NOMO-1 treated with DMSO at 0.1 percent for 48 hours (cell line): ENCODE data around the gene SPRR3.
"Not testable (repeated sequence)": the region's sequence is repeated elsewhere in the genome, so short reads cannot be mapped to it uniquely, and the experiment has no call there.

Source experiments
- DNase-seq: peaks from one replicate; lab custom pipeline; 2025; ENCODE audit not compliant: unreplicated experiment; lab: John Stamatoyannopoulos, UW

SPRR3 gene

GRCh38 chr1:152983234-152983633 is 18.3 kb upstream of the SPRR3 start:
- no peak for DNase-seq

GRCh38 chr1:152983743-152984142 is 17.8 kb upstream of the SPRR3 start, which contains the start of gene SPRR1A:
TSS of gene SPRR1A (plus strand) at chr1:152984081. CDS start at chr1:152985231, 1,150 bp downstream.
- DNase-seq, result no peak

GRCh38 chr1:152986578-152986977 is 15.0 kb upstream of the SPRR3 start:
- no peak for DNase-seq

GRCh38 chr1:152993186-152993585 is 8.4 kb upstream of the SPRR3 start:
- no peak for DNase-seq

GRCh38 chr1:152995842-152996241 is 5.7 kb upstream of the SPRR3 start:
- no peak for DNase-seq

GRCh38 chr1:152996633-152997400 is 4.7 kb upstream of the SPRR3 start:
- no peak for DNase-seq

- DNase-seq, result no peak
Measured at GRCh38 chr1:152997901-152998300, 3.6 kb upstream of the SPRR3 start.

GRCh38 chr1:152998476-152998875 is 3.1 kb upstream of the SPRR3 start:
- DNase-seq, result no peak

- DNase-seq, result no peak
Measured at GRCh38 chr1:152999818-153000217, 1.7 kb upstream of the SPRR3 start.

- DNase-seq, result no peak
Measured at GRCh38 chr1:153000294-153000693, 1.3 kb upstream of the SPRR3 start.

GRCh38 chr1:153011235-153011758 is 9.7 kb downstream of the SPRR3 start:
- not testable (repeated sequence) for DNase-seq

GRCh38 chr1:153021829-153022228 is 20.3 kb downstream of the SPRR3 start:
- not testable (repeated sequence) for DNase-seq

GRCh38 chr1:153022340-153022739 is 20.8 kb downstream of the SPRR3 start:
- peak; percentile 61 for DNase-seq

GRCh38 chr1:153023109-153023508 is 21.6 kb downstream of the SPRR3 start:
- DNase-seq, result no peak

- DNase-seq, result no peak
Measured at GRCh38 chr1:153024413-153024812, 22.9 kb downstream of the SPRR3 start.

GRCh38 chr1:153025797-153026196 is 24.2 kb downstream of the SPRR3 start:
- no peak for DNase-seq

- no peak for DNase-seq
Measured at GRCh38 chr1:153028766-153029165, 27.2 kb downstream of the SPRR3 start.

GRCh38 chr1:153030895-153031294 is 29.3 kb downstream of the SPRR3 start, which contains the start of gene SPRR1B:
TSS of gene SPRR1B (plus strand) at chr1:153031203. CDS start at chr1:153032346, 1,143 bp downstream.
- DNase-seq, result no peak

- peak; percentile 90 for DNase-seq
Measured at GRCh38 chr1:153032073-153032472, 30.5 kb downstream of the SPRR3 start.

GRCh38 chr1:153032677-153033308 is 31.2 kb downstream of the SPRR3 start:
- peak; percentile 42 for DNase-seq

- DNase-seq, result no peak
Measured at GRCh38 chr1:153035211-153035610, 33.7 kb downstream of the SPRR3 start.
